Measurements from ENCODE around the gene ZER1.
A peak's percentile ranks its signal among the peaks of the same experiment; 100 is the strongest.
"Not testable (repeated sequence)": the region's sequence is repeated elsewhere in the genome, so short reads cannot be mapped to it uniquely, and the experiment has no call there.

Gene ZER1

DNA sequence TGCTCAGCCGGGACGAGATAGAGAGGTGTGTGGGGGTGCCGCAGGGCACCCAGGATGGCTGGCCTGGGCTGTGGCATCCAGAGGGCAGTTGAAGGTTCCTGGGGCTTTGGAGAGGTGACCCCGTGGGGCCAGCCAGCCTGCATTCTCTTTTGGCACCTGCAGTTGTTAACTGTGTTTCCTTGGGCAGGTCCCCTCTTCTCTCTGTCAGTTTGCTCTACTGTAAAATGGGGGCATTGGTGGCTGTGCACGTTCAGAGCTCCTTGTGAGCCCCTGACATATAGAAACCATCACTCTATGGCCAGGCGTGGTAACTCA is 56.3 kb downstream of the ZER1 start:
- no peak for DNase-seq (ENCODE audit: low read depth)

DNA sequence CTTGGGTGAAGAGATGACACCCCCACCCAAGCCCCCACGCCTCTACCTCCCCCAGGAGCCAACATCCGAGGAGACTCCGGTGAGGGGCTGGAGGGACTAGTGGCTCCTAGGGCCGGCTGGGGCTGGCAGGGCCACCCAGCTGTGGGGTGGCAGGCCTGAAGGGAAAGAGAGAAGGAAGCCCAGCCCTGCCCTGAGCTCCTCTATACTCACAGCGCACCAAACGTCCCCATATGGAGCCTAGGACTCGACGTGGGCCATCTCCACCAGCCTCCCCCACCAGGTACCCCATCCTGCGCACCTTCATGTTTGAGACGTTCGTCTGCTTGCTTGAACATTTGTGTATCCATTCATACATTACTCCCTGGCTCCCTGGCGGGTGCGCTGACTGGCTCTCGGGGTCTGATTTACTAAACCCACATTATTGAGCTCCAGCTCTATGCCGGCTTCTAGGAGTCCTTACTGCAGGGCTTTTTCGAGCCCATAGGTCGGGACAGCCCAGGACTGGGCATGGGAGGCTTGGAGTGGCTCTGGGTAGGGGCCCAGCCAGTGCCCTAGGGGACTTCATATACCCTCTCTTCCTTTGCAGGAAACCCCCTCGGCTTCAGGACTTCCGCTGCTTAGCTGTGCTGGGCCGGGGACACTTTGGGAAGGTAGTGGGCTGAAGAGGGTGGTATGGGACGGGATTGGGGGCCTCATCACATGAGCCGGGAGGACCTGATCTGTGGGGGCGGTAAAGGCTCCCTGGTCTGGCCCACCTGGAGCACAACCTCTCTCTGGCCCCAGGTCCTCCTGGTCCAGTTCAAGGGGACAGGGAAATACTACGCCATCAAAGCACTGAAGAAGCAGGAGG is 56.9 kb downstream of the ZER1 start:
- DNase-seq (ENCODE audit: low read depth), result no peak

DNA sequence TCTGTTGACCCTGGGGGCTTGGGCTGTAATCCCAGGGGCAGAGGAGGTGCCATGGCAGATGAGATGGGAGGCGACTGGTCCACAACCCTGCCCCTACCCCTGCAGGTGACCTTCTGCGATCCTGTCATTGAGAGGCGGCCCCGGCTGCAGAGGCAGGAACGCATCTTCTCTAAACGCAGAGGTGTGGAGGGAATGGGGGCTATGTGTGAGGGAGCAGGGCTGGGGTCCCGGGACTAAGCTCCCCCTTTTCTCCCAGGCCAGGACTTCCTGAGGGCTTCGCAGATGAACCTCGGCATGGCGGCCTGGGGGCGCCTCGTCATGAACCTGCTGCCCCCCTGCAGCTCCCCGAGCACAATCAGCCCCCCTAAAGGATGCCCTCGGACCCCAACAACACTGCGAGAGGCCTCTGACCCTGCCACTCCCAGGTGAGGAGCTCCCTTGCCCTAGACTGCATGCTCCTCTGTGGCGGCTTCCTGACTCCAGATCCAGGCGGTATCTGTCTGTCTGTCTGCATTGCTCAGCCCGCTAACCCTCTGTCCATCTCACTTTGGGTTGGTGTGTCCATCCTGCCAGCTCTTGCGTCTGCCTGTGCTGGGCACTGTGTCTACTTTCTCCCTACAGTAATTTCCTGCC is 57.7 kb downstream of the ZER1 start:
- DNase-seq (ENCODE audit: low read depth), result no peak

DNA sequence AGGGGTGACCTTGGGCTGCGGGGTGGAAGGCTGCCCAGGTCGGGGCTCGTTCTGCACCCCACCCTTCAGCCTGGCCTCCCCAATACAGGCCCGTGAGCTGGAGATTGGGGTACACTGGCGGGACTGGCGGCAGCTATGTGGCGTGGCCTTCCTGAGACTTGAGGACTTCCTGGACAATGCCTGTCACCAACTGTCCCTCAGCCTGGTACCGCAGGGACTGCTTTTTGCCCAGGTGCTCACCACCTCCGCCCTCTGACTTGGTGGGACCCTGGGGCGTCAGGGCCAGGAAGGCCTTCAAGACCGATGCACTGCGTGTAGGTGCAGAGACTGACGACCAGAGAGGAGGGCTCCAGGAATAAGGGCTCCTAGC is 58.3 kb downstream of the ZER1 start:
- no peak for DNase-seq (ENCODE audit: low read depth)

DNA sequence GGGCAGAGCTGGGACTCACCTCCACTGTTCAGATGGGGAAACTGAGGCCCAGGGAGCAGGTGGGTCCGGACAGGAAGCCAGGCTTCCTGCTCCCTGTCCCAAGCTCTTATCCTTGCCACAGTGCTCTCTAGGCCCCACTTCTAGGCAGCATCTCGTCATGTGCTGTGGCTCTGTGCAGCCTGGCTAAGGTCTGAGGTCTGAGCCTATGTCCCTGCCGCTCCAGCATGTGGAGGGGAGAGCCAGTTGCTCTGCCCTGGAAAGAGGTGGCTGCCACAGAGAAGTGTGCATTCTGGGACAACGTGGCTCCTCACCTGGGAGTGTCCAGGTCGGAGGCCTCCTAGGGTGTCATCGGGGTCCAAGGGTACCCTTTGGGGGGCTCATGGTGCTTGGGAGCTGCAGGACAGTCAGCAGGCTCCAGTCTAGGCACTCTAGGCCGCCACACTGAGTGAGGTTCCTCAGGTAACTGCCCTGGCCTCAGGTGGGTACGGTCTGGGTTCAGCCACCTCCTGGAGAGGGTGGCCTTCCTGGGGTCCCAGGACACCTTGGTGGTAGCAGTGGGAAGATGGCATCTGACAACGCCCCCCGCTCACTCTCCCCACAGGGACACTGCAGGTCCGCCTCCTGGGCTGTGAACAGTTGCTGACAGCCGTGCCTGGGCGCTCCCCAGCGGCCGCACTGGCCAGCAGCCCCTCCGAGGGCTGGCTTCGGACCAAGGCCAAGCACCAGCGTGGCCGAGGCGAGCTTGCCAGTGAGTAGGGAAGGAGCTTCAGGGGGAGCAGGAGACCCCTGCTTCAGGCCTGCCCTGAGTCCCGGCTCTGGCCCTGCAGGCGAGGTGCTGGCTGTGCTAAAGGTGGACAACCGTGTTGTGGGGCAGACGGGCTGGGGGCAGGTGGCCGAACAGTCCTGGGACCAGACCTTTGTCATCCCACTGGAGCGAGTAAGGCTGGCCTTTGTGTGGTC is 59.0 kb downstream of the ZER1 start:
- DNase-seq (ENCODE audit: low read depth), result no peak

DNA sequence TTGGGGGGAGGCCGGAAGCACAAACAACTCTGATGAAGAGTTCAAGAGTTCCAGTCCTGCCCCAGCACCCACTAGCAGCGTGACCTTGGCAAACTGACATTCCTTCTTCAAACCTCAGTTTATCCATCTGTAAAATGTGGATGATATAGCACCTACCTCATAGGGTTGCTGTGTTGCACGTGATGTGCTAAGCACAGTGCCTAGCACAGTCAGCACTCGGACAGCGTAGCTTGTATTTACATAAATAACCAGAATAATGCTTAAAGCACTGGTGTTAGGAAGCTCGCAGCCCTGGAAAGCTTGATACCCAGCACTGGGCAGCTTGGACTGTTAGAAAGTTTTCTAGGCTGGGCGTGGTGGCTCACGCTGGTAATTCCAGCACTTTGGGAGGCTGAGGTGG is 64.3 kb downstream of the ZER1 start:
- no peak for DNase-seq (ENCODE audit: low read depth)

DNA sequence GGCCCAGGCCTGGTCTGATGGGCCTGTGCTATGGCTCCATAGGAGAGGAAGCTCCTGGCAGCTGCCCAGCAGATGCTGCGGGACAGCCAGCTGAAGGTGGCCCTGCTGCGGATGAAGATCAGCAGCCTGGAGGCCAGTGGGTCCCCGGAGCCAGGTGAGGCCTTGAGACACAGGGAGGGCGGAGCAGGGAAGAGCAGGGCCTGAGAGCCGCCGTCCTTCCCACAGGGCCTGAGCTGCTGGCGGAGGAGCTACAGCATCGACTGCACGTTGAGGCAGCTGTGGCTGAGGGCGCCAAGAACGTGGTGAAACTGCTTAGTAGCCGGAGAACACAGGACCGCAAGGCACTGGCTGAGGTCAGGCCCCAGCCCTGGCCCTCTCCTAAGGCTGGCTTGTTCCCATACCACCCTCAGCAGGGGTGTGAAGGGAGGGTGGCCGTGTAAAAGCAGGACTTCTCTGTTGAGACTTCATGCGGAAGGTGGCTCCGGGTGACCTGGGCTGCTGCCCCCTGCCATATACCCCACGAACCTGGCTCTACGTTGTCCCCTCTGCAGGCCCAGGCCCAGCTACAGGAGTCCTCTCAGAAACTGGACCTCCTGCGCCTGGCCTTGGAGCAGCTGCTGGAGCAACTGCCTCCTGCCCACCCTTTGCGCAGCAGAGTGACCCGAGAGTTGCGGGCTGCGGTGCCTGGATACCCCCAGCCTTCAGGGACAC is 64.9 kb downstream of the ZER1 start:
- no peak for DNase-seq (ENCODE audit: low read depth)

DNA sequence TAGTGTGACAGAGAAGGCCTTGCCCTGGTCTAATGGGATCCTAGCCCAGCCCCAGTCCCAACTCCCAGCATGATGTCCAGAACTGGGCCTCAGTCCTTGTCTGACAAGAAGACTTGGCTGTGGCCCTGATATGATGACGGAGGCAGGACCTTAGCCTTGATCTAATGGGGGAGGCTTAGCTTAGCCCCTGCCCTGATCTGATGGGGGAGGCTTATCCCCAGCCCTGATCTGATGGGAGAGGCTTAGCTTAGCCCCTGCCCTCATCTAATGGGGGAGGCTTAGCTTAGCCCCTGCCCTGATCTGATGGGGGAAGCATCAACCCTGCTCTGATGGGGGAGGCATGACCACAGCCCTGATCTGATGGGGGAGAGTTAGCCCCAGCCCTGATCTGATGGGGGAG is 65.7 kb downstream of the ZER1 start:
- DNase-seq (ENCODE audit: low read depth), result no peak

DNA sequence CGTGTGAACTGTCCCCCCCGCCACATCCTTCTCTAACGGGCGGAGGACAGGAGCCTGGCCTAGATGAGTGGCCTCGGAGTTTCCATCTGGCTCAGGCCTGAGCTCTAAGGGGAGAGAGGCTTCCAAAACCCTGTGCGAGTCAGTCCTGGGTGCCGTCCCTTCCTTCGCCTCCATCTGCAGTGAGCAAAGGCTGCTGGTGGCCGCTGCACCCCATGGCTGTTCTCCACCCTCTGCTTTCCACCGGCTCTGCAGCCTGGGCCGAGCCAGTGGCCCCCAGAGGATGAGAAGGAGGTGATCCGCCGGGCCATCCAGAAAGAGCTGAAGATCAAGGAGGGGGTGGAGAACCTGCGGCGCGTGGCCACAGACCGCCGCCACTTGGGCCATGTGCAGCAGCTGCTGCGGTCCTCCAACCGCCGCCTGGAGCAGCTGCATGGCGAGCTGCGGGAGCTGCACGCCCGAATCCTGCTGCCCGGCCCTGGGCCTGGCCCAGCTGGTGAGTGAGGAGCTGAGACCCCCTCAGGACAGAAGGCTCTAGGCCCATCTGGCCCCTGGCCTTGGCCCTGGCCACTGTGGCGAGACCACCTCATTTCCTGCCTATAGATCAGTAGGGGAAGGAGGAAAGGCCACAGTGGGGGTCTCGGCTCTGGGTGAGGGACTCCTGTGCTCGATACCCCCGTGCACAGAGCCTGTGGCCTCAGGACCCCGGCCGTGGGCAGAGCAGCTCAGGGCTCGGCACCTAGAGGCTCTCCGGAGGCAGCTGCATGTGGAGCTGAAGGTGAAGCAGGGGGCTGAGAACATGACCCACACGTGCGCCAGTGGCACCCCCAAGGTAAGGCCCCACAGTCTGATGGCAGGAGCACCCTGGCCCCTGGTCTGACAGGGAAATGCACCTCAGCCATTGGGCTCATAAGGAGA is 66.4 kb downstream of the ZER1 start:
- DNase-seq (ENCODE audit: low read depth), result no peak

DNA sequence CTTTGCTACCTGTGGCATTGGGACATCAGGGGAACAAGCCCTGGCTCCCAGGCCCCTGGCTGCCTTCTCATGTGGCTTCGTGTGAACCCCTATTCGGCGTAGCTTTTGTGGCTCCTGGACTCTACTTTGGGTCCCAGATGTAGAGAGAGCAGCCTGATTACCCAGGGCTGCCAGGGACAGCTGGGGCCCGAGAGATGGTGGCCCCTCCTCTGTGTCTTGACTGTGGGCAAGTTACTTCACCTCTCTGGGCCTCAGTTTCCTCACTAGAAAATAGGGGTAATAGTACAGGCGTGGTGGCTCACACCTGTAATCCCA is 67.4 kb downstream of the ZER1 start:
- DNase-seq (ENCODE audit: low read depth), result no peak

DNA sequence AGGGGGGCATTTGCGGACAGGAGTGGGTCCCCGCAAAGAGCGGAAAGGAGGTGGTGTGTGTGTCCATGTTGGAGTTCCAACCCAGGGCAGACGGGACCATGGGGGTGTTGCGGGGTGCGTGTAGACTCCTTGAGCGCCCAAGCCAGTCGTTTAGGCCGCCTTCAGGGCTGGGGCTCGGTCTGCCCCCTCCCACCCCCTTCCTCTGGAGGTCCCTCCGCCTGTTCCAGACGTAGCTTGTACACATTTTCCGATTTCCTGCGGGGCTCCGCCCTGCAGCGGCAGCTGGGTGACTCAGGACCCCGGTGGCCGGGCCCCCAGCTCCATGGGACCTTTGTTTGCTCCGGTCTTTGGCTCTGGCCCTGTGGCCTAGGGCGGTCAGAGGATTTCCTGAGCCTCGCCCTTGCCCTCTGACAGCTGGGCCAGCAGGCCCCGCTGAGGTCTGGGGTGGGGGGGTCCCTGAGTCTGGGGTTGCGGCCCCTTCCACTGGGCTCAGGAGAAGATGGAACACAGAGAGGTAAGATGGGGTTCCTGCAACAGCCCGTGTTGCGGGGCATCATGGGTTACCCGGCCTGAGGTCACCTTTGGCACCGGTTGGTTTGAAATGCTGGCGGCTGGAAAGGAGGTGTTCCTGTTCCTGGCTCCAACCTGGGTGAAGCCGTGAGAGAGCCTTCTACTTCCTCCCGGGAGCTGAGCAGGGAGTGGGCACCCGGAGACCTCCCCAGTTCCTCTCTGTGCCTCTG is 67.9 kb downstream of the ZER1 start:
- no peak for DNase-seq (ENCODE audit: low read depth)

DNA sequence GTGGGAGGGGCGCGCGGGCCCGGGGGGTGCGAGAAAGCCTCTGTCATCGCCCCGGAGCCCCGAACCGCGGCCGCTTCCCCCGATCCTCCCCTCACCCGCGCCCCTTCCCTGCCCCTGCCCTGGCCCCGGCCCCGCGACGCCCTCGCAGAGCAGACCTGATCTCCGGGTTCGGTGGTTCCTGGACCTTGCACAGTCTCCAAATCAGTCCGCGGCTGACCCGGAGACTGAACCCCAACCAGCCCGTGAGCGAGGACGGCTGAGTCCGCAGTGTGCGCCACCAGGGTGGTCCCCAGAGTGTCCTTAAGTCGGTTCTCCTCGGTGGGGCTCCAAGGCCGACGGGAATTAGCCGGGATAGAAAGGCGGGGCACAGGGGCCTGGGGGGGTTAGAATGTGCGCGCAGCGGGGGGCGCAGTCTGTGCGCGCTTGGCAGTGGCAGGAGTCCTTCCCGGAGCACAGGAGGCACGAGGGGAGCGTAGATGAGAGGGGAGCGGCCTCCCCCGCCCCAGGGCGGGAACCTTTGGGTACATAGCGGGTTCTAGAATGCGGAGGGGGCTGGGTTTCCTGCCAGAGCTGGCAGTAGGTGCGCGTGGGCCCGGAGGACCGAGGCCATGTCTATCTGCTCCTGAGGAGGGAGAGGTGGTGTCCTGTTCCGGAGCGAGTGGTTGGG is 68.6 kb downstream of the ZER1 start:
- DNase-seq (ENCODE audit: low read depth), result no peak

DNA sequence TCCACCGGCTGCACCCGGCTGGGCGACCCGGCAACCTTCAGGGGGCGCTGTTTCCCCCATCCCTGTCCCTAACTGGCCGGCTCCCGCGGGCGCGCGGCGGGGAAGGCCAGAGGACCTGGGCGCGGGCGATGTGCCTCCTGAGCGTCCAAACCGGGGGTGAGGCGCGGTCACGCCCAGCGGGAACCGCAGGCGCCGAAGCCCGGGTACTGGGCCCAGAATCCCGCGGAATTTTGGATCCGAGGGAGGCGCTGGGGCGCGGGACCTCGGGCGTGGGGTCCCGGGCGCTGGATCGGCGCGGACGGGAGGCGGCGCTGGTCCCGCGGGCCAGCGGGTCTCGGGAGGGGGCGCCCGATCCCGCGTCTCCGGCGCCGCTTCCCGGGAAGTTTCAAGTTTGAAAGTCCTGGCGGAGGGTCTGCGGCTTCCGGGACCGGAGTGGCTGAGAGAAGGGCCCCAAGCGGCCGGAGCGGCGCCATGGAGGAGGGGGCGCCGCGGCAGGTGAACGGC is 69.2 kb downstream of the ZER1 start, which contains the start of gene PKN3:
Gene PKN3 (plus strand): TSS at position 59 of the 504 bp plus-strand sequence. CDS start 413 bp downstream, at position 472.
- DNase-seq (ENCODE audit: low read depth), result peak; percentile 82

DNA sequence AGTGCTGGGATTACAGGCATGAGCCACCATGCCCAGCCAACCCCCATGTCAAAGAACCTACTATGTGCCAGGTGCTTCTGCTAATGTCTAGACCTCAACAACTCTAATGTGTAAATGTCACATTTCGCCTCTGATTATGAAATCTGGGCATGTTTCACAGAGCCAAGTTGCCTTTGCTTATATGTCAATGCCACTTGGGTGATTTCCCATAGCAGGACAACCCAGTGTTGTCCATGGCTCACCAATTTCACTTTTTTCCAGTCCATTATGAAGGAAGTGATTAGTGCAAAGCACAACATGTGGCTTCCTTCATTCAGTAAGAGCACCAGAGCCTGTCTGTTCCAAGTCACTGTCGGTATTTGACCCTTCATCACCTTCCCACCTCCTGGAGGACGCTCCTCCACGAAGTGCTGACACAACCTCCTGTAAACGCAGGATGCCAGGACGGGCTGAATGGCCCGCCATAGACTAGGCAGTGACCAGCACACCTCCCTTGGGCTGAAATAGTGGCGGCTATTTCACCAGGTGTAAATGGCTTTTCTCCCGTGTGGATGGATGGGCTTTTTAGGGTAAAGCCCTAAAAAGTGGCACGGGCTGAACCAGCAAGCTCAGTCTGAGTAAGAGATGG is 70.4 kb downstream of the ZER1 start:
- no peak for DNase-seq (ENCODE audit: low read depth)

DNA sequence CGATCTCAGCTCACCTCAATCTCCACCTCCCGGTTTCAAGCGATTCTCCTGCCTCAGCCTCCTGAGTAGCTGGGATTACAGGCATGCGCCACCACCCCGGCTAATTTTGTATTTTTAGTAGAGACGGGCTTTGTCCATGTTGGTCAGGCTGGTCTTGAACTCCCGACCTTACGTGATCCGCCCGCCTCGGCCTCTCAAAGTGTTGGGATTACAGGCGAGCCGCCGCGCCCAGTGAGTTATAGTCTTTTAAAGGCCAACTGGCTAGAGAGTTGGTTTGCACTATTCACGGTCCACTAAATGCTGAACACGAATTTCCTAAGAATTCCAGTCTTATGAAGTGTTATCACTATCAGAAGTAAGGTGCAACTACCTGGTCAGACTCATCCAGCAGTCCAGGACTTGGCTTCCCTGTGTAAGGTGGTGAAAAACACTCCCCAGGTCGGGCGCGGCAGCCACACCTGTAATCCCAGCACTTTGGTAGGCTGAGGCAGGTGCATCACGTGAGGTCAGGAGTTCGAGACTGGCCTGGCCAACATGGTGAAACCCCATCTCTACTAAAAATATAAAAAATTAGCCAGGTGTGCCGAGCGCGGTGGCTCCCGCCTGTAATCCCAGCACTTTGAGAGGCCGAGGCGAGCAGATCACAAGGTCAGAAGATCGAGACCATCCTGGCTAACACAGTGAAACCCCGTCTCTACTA is 72.5 kb downstream of the ZER1 start:
- DNase-seq (ENCODE audit: low read depth), result not testable (repeated sequence)

DNA sequence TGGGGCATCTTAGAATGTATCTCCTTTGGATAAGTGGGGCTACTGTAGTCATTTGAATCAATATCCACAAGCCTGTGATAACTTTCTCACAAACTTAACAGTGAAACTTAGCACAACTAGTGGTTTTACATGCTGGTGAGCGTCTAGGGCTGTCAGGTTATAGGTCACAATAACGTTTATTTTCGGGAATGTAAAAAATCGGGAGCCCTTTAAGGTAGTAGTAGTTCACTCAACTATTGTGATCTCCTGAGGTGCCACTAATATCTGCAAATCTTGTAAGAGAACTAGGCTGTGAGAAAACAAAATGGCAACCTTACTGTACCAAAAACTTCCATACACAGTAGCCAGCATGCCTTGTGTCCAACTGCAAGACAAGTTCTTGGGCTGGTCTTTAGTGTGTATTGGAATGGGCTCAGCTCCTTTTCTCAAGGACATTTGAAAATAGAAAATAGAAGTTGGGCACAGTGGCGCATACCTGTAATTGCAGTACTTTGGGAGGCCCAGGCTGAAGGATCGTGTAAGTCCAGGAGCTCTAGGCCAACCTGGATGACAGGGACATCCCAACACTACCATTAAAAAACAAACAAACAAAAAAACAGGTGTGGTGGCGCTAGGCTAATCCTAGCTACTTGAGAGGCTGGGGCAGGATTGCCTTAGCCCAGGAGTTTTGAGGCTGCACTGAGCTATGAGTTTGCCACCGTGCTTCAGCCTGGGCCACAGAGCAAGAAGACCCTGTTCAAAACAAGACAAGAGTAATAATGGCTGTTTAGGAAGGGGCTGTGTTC is 74.6 kb downstream of the ZER1 start:
- DNase-seq (ENCODE audit: low read depth), result no peak

DNA sequence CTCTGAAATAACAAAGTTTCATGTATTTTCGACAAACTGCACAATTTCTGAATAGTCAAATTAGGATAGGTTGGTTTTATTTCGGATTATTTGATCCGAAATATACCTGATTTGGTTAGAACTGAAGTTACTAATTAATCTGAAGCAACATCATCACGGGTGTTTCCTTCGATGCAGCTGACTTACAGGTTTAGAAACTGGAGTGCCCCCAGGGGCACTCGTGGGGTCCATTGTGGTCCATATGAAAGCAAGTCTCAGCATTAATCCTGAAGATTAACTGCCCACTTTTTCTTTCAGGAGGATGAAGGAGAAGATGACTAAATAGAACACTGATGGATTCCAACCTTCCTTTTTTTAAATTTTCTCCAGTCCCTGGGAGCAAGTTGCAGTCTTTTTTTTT is 77.4 kb downstream of the ZER1 start:
- no peak for DNase-seq (ENCODE audit: low read depth)

DNA sequence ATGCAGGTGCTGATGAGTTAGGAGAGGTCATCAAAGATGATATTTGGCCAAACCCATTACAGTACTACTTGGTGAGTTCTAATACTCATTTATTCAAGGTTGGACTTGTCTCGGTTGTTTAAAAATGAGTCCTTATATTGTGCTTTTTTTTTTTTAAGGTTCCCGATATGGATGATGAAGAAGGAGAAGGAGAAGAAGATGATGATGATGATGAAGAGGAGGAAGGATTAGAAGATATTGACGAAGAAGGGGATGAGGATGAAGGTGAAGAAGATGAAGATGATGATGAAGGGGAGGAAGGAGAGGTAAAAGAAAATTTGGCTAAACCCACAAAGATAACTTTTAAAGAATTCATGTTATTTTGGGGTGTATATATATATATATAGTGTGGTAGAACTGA is 78.0 kb downstream of the ZER1 start:
- not testable (repeated sequence) for DNase-seq (ENCODE audit: low read depth)

Measured in stimulated activated CD8-positive, alpha-beta memory T cell treated with anti-CD3 and anti-CD28 coated beads, Interleukin-4, amount 100 ng/mL, for 24 hours (primary cell).